Measurements from ENCODE around the gene FBXW8. TPM values are rescaled to one million over a fixed set of nuclear protein-coding genes. Genes with fewer than 3 reads are reported as not detected.

The FBXW8 gene
- polyA plus RNA-seq, 1 donor (not counting 4 experiments of a cell fraction or from before 2014, with no cell fraction given) = 5.0 TPM

GRCh38 chr12:116918464-116918863, 7.7 kb downstream of the FBXW8 start:
- FAIRE-seq = no peak
- Histone ChIP-seq H3K9ac (ENCODE audit: control insufficient read depth, extremely low read depth, insufficient read depth, low read length) (no peak overlapping the region), H3K4me1 (ENCODE audit: control insufficient read depth, extremely low read depth, insufficient read depth, low read length) (peaks cover 28% of the 10 kb centered on the region), H3K27ac (ENCODE audit: control insufficient read depth, insufficient read depth, low read length) (no peak overlapping the region), H2AFZ (ENCODE audit: control insufficient read depth, low read length) (no peak overlapping the region), H3K9me1 (ENCODE audit: control insufficient read depth, extremely low read depth, insufficient read depth, low read length) (no peaks in the 10 kb centered on the region), H4K20me1 (ENCODE audit: control insufficient read depth, extremely low read depth, insufficient read depth, low read length) (no peaks in the 10 kb centered on the region), H3K9me3 (ENCODE audit: control insufficient read depth, low read depth, low read length) (no peaks in the 10 kb centered on the region), H3K27me3 (ENCODE audit: control insufficient read depth, extremely low read depth, insufficient read depth, low read length) (no peaks in the 10 kb centered on the region), H3K79me2 (ENCODE audit: control insufficient read depth, insufficient read depth, low read length) (peaks cover 26% of the 10 kb centered on the region), H3K36me3 (ENCODE audit: control insufficient read depth in 2 of 2, extremely low read depth in 1 of 2, insufficient read depth in 2 of 2, low read length in 2 of 2) (peaks cover 0 to 7% of the 10 kb centered on the region in 2 experiments), H3K4me2 (ENCODE audit: control insufficient read depth, extremely low read depth, insufficient read depth, low read depth, low read length) (no peak overlapping the region), H3K4me3 (ENCODE audit: control insufficient read depth in 2 of 3, extremely low read depth in 1 of 3, insufficient read depth in 2 of 3, low read depth in 1 of 3, low read length in 3 of 3) (no peak overlapping the region)
- TF ChIP-seq EZH2 (IDR thresholded peaks at IDR 0.05; ENCODE audit: low read length) = no peak
- no peak for TF ChIP-seq CTCF (optimal IDR thresholded peaks at IDR 0.05 in 1 of 3, IDR thresholded peaks at IDR 0.05 in 1 of 3, conservative IDR thresholded peaks at IDR 0.05 in 1 of 3; ENCODE audit: extremely low read depth in 1 of 3, insufficient read depth in 2 of 3, low read length in 3 of 3)
- dilution Hi-C loops (cut with MboI; ENCODE audit: extremely low pct_ligation_motif_present, low sequenced_read_pairs) = no loop called here
- DNase-seq (ENCODE audit: low read depth, low spot score) = no peak

- Histone ChIP-seq H3K4me3 (ENCODE audit: control insufficient read depth in 2 of 3, extremely low read depth in 1 of 3, insufficient read depth in 2 of 3, low read depth in 1 of 3, low read length in 3 of 3) (no peak overlapping the region), H2AFZ (ENCODE audit: control insufficient read depth, low read length) (no peak overlapping the region), H4K20me1 (ENCODE audit: control insufficient read depth, extremely low read depth, insufficient read depth, low read length) (no peaks in the 10 kb centered on the region), H3K9me1 (ENCODE audit: control insufficient read depth, extremely low read depth, insufficient read depth, low read length) (no peaks in the 10 kb centered on the region), H3K4me2 (ENCODE audit: control insufficient read depth, extremely low read depth, insufficient read depth, low read depth, low read length) (no peak overlapping the region), H3K79me2 (ENCODE audit: control insufficient read depth, insufficient read depth, low read length) (peaks cover 19% of the 10 kb centered on the region), H3K4me1 (ENCODE audit: control insufficient read depth, extremely low read depth, insufficient read depth, low read length) (peaks cover 32% of the 10 kb centered on the region), H3K36me3 (ENCODE audit: control insufficient read depth in 2 of 2, extremely low read depth in 1 of 2, insufficient read depth in 2 of 2, low read length in 2 of 2) (peaks cover 0 to 7% of the 10 kb centered on the region in 2 experiments), H3K9me3 (ENCODE audit: control insufficient read depth, low read depth, low read length) (no peaks in the 10 kb centered on the region), H3K27me3 (ENCODE audit: control insufficient read depth, extremely low read depth, insufficient read depth, low read length) (no peaks in the 10 kb centered on the region), H3K27ac (ENCODE audit: control insufficient read depth, insufficient read depth, low read length) (no peak overlapping the region), H3K9ac (ENCODE audit: control insufficient read depth, extremely low read depth, insufficient read depth, low read length) (no peak overlapping the region)
- dilution Hi-C loops (cut with MboI; ENCODE audit: extremely low pct_ligation_motif_present, low sequenced_read_pairs) = no loop called here
- DNase-seq (ENCODE audit: low read depth, low spot score) = no peak
- no peak for FAIRE-seq
- TF ChIP-seq CTCF (optimal IDR thresholded peaks at IDR 0.05 in 1 of 3, IDR thresholded peaks at IDR 0.05 in 1 of 3, conservative IDR thresholded peaks at IDR 0.05 in 1 of 3; ENCODE audit: extremely low read depth in 1 of 3, insufficient read depth in 2 of 3, low read length in 3 of 3) (no peak), EZH2 (IDR thresholded peaks at IDR 0.05; ENCODE audit: low read length) (no peak)
Measured at GRCh38 chr12:116919247-116919661, 8.5 kb downstream of the FBXW8 start.

All from keratinocyte (primary cell).